Neural cell (in vitro differentiated cells): ENCODE results near the gene TPRX1. TPM values are rescaled to one million over a fixed set of nuclear protein-coding genes. Genes with fewer than 3 reads are reported as not detected.

Source experiments
- H2AFZ ChIP-seq: fragments of 200-600, 300-800 bp; sonication (generic), shearing (Covaris generic); 2 replicates; pipeline ENCODE4 v1.6.0; 2014; ENCODE audit warnings: low read depth, mild to moderate bottlenecking, antibody characterized with exemption, low read length, moderate library complexity
- H3F3A ChIP-seq: fragments of 200-600 bp; shearing (Covaris generic); 2 replicates; pipeline ENCODE4 v1.6.1; 2016; ENCODE audit warnings: mild to moderate bottlenecking, moderate library complexity, mixed read lengths, antibody characterized with exemption, low read length; ENCODE audit not compliant: insufficient read depth, poor library complexity, severe bottlenecking
- H3K27ac ChIP-seq: fragments of 200-600, 300-800 bp; sonication (generic), shearing (Covaris generic); 2 replicates; pipeline ENCODE4 v1.5.1; 2014; ENCODE audit warnings: mild to moderate bottlenecking, low read length, moderate library complexity
- H3K27me3 ChIP-seq: fragments of 300-800, 200-600 bp; sonication (generic), shearing (Covaris generic); 2 replicates; pipeline ENCODE4 v1.6.0; 2014; ENCODE audit warnings: mild to moderate bottlenecking, low read depth, low read length, moderate library complexity; ENCODE audit not compliant: insufficient read depth
- H3K36me3 ChIP-seq: fragments of 300-800, 200-600 bp; sonication (generic), shearing (Covaris generic); 2 replicates; pipeline ENCODE4 v1.5.1; 2014; ENCODE audit warnings: mild to moderate bottlenecking, antibody characterized with exemption, low read length, moderate library complexity; ENCODE audit not compliant: insufficient read depth
- H3K4me2 ChIP-seq: fragments of 300-800, 200-600 bp; sonication (generic), shearing (Covaris generic); 2 replicates; pipeline ENCODE4 v1.6.0; 2014; ENCODE audit warnings: mild to moderate bottlenecking, low read length
- H3K4me3 ChIP-seq: fragments of 300-800, 200-600 bp; sonication (generic), shearing (Covaris generic); 2 replicates; pipeline ENCODE4 v1.5.1; 2014; ENCODE audit warnings: mild to moderate bottlenecking, low read length, moderate library complexity
- H3K79me2 ChIP-seq: fragments of 200-600 bp; shearing (Covaris generic); replicated peaks from 2 replicates; pipeline ENCODE4 v1.6.0; 2014; ENCODE audit warnings: mild to moderate bottlenecking, low read length, moderate library complexity; ENCODE audit not compliant: insufficient read depth
- H3K9ac ChIP-seq: fragments of 300-800, 200-600 bp; sonication (generic), shearing (Covaris generic); 2 replicates; pipeline ENCODE4 v1.6.1; 2016; ENCODE audit warnings: mild to moderate bottlenecking, low read length, mixed read lengths
- H3K9me2 ChIP-seq: fragments of 200-600 bp; shearing (Covaris generic); 2 replicates; pipeline ENCODE4 v1.6.1; 2016; ENCODE audit warnings: mild to moderate bottlenecking, low read length, mixed read lengths; ENCODE audit not compliant: insufficient read depth
- H3K9me3 ChIP-seq: fragments of 200-600, 300-800 bp; sonication (generic), shearing (Covaris generic); 2 replicates; pipeline ENCODE4 v1.6.1; 2016; ENCODE audit warnings: mild to moderate bottlenecking, mixed run types, low read length, moderate library complexity, mixed read lengths
- H4K20me1 ChIP-seq: fragments of 200-600 bp; shearing (Covaris generic); 2 replicates; pipeline ENCODE4 v1.6.1; 2016; ENCODE audit warnings: mild to moderate bottlenecking, mixed run types; ENCODE audit not compliant: insufficient read depth
- CTCF ChIP-seq: fragments of 450-650 bp; IDR thresholded peaks from 2 replicates; pipeline ENCODE4 v1.5.1; 2014; ENCODE audit warnings: antibody characterized with exemption, mild to moderate bottlenecking, moderate library complexity; ENCODE audit not compliant: poor library complexity, severe bottlenecking
- EP300 ChIP-seq: fragments of 450-650 bp; conservative IDR thresholded peaks from 2 replicates; pipeline ENCODE4 v1.6.1; 2014; ENCODE audit warnings: antibody characterized with exemption, mild to moderate bottlenecking, moderate library complexity; ENCODE audit not compliant: poor library complexity, severe bottlenecking
- EZH2 ChIP-seq: fragments of 200-600, 300-800 bp; shearing (Covaris generic), sonication (generic); IDR thresholded peaks from 2 replicates; pipeline ENCODE4 v1.6.1; 2014; ENCODE audit warnings: antibody characterized with exemption, low read length, borderline replicate concordance, mild to moderate bottlenecking; ENCODE audit not compliant: insufficient read depth, poor library complexity, severe bottlenecking
- MXI1 ChIP-seq: fragments of 450-650 bp; conservative IDR thresholded peaks from 2 replicates; pipeline ENCODE4 v1.6.1; 2014; ENCODE audit warnings: antibody characterized with exemption, mild to moderate bottlenecking; ENCODE audit not compliant: poor library complexity, severe bottlenecking
- POLR2AphosphoS5 ChIP-seq: IDR thresholded peaks from 2 replicates; pipeline ENCODE4 v1.6.1; 2012
- RAD21 ChIP-seq: fragments of 450-650 bp; conservative IDR thresholded peaks from 2 replicates; pipeline ENCODE4 v1.6.1; 2014; ENCODE audit warnings: antibody characterized with exemption, mild to moderate bottlenecking, moderate library complexity
- REST ChIP-seq: IDR thresholded peaks from 2 replicates; pipeline ENCODE4 v1.6.1; 2012; ENCODE audit warnings: borderline replicate concordance
- SMC3 ChIP-seq: fragments of 450-650 bp; conservative IDR thresholded peaks from 2 replicates; pipeline ENCODE4 v1.6.1; 2014; ENCODE audit warnings: antibody characterized with exemption, mild to moderate bottlenecking, moderate library complexity; ENCODE audit not compliant: poor library complexity
- TAF1 ChIP-seq: IDR thresholded peaks from 2 replicates; pipeline ENCODE4 v1.6.1; 2012; ENCODE audit warnings: low read depth
- polyA plus RNA-seq: library from polyadenylated mRNA; depleted of rRNA; stranded (reverse); fragments of >200 nt; gene quantifications from 2 replicates; pipeline ENCODE4 v1.2.3, GENCODE V29; 2014

TPRX1 gene
- polyA plus RNA-seq, 1 donor from 2014 or later: not detected

GRCh38 chr19:47824396-47824795 is 20.0 kb upstream of the TPRX1 start:
- TF ChIP-seq MXI1 (no peak), CTCF (no peak), TAF1 (no peak), SMC3 (no peak), RAD21 (no peak), EP300 (no peak), POLR2AphosphoS5 (no peak), REST (no peak), EZH2 (no peak)
- Histone ChIP-seq H4K20me1 (no peaks in the 10 kb centered on the region), H3K27ac (no peak overlapping the region), H3K9me2 (no peaks in the 10 kb centered on the region), H3K9ac (no peak overlapping the region), H2AFZ (no peak overlapping the region), H3K9me3 (no peaks in the 10 kb centered on the region), H3K36me3 (no peaks in the 10 kb centered on the region), H3K27me3 (no peaks in the 10 kb centered on the region), H3K79me2 (no peaks in the 10 kb centered on the region), H3K4me2 (no peak overlapping the region), H3F3A (no peaks in the 10 kb centered on the region), H3K4me3 (no peak overlapping the region)

- Histone ChIP-seq H3K9me2 (no peaks in the 10 kb centered on the region), H3K79me2 (no peaks in the 10 kb centered on the region), H3K4me3 (no peak within 1 kb of the TSS), H3K9me3 (no peaks in the 10 kb centered on the region), H4K20me1 (no peaks in the 10 kb centered on the region), H2AFZ (no peak within 1 kb of the TSS), H3F3A (no peaks in the 10 kb centered on the region), H3K9ac (no peak within 1 kb of the TSS), H3K36me3 (no peaks in the 10 kb centered on the region), H3K27me3 (no peaks in the 10 kb centered on the region), H3K27ac (no peak within 1 kb of the TSS), H3K4me2 (no peak within 1 kb of the TSS)
- TF ChIP-seq CTCF (no peak), EP300 (no peak), SMC3 (no peak), TAF1 (no peak), POLR2AphosphoS5 (no peak), RAD21 (no peak), EZH2 (no peak), REST (no peak), MXI1 (no peak)
Observed at GRCh38 chr19:47821460-47822020, 17.2 kb upstream of the TPRX1 start, which contains the start of gene CRX. Gene CRX, plus strand, starts transcription at chr19:47821937. Its CDS starts 12,507 bp downstream, at chr19:47834444.
